Peyer's patch (tissue), 4 donors: ENCODE measurements around the gene PKP4.

Source experiments
- CTCF ChIP-seq, 6 experiments: fragments of 450-650 bp in 4 of 6; fragments of 200-600 bp in 2 of 6; sonication (generic) in 1 of 6; IDR thresholded peaks; one replicate each; pipeline ENCODE4 v1.5.1; 2017 to 2019; ENCODE audit warnings: antibody characterized with exemption in 6 of 6, mild to moderate bottlenecking in 3 of 6, moderate library complexity in 1 of 6
- POLR2A ChIP-seq, 2 donors: fragments of 450-650 bp; IDR thresholded peaks; one replicate each; pipeline ENCODE4 v1.5.1; 2017; ENCODE audit warnings: antibody characterized with exemption in 2 of 2, mild to moderate bottlenecking in 2 of 2, moderate library complexity in 2 of 2

- TF ChIP-seq POLR2A (IDR thresholded peaks at IDR 0.05) (no peak), CTCF (IDR thresholded peaks at IDR 0.05) (no peak)
These were observed 260.8 kb downstream of the PKP4 start for GRCh38 chr2:158717366-158718195.
